WERI-Rb-1 (cell line): ENCODE results near the gene CRAT.

Experiments used
- DNase-seq: peaks from one replicate; pipeline ENCODE4 v3.0.0-alpha.2; 2020
- H3K27ac ChIP-seq: fragments of 250-450 bp; sonication (Bioruptor Pico); 2 replicates; pipeline ENCODE4 v1.5.1; 2020; ENCODE audit warnings: mild to moderate bottlenecking, moderate library complexity
- H3K27me3 ChIP-seq: fragments of 250-450 bp; sonication (Bioruptor Pico); 2 replicates; pipeline ENCODE4 v1.5.1; 2021; ENCODE audit warnings: mild to moderate bottlenecking, low read depth, moderate library complexity; ENCODE audit not compliant: insufficient read depth, severe bottlenecking
- H3K36me3 ChIP-seq: fragments of 250-450 bp; sonication (Bioruptor Pico); 2 replicates; pipeline ENCODE4 v1.5.1; 2020; ENCODE audit warnings: mild to moderate bottlenecking, moderate library complexity
- H3K4me3 ChIP-seq: 2 replicates; pipeline ENCODE4 v1.5.1; 2011; ENCODE audit warnings: low read depth, mild to moderate bottlenecking, control low read depth, low read length
- H3K9me3 ChIP-seq: fragments of 250-450 bp; sonication (Bioruptor Pico); 2 replicates; pipeline ENCODE4 v1.5.1; 2021; ENCODE audit warnings: mild to moderate bottlenecking, moderate library complexity; ENCODE audit not compliant: severe bottlenecking
- TF ChIP-seq, protein P1 (sequence below): IDR thresholded peaks from 2 replicates; pipeline ENCODE4 v1.5.1; 2011; ENCODE audit warnings: low read depth, mild to moderate bottlenecking, control low read depth, inconsistent platforms, low read length

The CRAT gene

DNA sequence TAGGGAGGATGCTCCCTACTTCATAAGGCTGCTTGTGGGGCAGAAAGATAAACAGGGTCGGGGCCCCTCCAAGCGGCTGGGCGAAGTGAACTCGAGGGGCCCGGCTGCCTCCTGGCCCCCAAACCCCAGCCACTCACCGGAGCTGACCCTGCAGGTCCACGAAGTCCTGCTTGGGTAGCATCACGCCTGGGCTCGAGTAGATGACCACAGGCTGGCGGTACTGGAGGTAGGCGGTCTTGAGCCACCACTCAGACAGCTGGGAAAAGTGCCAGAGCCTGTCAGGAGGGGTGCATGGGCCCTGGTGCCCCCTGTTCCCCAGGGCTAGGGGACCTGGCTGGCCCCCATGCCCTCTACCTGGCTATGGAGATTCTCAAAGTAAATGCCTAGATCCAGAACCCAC, 6.5 kb downstream of the CRAT start:
- no peak for DNase-seq
- no peaks in the 10 kb centered on the region for H3K9me3 ChIP-seq
- TF ChIP-seq, protein P1, sequence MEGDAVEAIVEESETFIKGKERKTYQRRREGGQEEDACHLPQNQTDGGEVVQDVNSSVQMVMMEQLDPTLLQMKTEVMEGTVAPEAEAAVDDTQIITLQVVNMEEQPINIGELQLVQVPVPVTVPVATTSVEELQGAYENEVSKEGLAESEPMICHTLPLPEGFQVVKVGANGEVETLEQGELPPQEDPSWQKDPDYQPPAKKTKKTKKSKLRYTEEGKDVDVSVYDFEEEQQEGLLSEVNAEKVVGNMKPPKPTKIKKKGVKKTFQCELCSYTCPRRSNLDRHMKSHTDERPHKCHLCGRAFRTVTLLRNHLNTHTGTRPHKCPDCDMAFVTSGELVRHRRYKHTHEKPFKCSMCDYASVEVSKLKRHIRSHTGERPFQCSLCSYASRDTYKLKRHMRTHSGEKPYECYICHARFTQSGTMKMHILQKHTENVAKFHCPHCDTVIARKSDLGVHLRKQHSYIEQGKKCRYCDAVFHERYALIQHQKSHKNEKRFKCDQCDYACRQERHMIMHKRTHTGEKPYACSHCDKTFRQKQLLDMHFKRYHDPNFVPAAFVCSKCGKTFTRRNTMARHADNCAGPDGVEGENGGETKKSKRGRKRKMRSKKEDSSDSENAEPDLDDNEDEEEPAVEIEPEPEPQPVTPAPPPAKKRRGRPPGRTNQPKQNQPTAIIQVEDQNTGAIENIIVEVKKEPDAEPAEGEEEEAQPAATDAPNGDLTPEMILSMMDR: no peak
- H3K4me3 ChIP-seq: no peak overlapping the region
- H3K27ac ChIP-seq: no peak overlapping the region
- no peaks in the 10 kb centered on the region for H3K27me3 ChIP-seq
- no peaks in the 10 kb centered on the region for H3K36me3 ChIP-seq

DNA sequence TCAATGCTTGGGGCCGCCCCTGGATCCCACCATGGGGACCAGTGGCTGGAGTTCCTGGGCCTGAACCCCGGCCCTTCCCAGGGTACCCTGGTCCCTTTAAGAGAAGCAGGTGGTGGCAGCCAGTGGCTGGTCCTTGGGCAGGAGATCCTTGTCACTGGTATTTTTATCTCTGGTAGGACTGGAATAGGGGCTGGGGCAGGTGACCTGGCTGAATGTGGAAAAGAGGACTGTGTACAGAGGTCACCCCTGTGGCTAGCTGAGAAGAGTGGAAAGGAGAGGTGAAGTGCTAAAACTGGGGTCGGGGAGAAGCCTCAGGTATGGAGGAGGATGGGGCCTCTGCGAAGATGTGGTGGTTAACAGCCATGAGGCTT, 7.0 kb downstream of the CRAT start:
- Histone ChIP-seq H3K27ac (no peak overlapping the region; the same call in 1 of the 2 replicates), H3K36me3 (no peaks in the 10 kb centered on the region), H3K9me3 (no peaks in the 10 kb centered on the region), H3K4me3 (no peak overlapping the region), H3K27me3 (no peaks in the 10 kb centered on the region)
- DNase-seq: no peak
- TF ChIP-seq, protein P1: no peak

DNA sequence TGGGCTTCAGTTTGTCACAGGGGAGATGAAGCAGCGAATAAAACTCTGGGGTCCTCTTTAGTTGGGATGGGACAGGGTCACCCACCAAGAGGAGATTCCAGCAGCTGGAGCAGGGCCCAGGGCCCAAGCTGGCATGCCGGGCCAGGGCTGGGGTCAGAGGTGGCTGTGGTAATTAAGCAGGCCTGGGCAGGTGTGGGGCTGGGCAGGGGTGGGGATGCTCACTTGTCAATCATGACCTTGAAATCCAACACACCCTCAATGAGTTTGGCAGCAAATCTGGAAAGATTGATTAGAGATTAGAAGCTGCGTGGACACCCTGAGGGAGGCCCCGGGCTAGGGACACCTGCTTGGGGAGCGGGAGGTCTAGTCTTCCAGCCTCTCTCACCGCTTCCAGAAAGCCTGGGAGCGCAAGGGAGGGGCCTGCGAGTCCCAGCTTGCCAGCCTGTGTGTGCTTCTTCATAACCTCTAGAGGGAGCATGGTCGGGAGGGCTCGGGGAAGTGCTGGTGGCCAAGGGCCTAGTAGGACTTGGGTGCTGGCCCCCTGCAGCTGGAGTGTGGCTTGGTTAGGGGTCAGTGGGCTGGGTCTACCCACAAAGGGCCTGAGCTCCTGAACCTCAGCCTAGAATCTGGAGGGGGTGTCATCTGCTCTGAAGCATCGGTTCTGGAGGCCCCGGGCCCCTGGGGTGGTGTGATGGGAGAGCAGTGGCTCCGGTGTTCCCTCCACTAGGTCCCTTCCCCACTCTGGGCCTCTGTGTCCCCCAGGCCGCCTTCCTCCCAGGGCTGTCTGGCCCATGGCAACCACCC, 7.6 kb downstream of the CRAT start:
- H3K4me3 ChIP-seq: no peak overlapping the region
- H3K27me3 ChIP-seq: no peaks in the 10 kb centered on the region
- DNase-seq: peak; percentile 90
- no peaks in the 10 kb centered on the region for H3K9me3 ChIP-seq
- no peak overlapping the region; the same call in 1 of the 2 replicates for H3K27ac ChIP-seq
- TF ChIP-seq, protein P1: peak; percentile 96
- H3K36me3 ChIP-seq: no peaks in the 10 kb centered on the region

DNA sequence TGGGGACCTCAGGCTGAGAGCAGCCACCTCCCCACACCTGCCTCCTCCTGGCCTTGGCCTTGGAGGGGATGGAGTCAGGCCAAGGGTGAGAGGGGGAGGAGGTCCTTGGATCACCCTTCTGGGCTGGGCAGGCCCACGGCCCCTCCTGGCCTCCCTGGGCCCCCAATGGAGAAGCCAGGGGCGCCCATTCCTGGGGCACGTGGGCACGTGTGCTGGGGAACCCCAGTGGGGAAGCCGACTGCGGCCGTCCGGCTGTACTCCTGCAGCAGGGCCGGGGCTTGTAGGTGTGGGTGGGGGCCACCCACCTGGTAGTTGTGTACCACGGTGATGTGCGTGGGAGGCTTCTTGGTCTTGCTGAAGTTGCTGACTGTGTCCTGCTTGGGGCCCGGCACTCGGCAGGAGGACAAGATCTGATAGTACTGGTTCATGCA, 8.5 kb downstream of the CRAT start:
- DNase-seq: no peak
- no peak overlapping the region for H3K4me3 ChIP-seq
- H3K27me3 ChIP-seq: no peaks in the 10 kb centered on the region
- no peaks in the 10 kb centered on the region for H3K36me3 ChIP-seq
- TF ChIP-seq, protein P1: no peak
- no peaks in the 10 kb centered on the region for H3K9me3 ChIP-seq
- no peak overlapping the region for H3K27ac ChIP-seq

DNA sequence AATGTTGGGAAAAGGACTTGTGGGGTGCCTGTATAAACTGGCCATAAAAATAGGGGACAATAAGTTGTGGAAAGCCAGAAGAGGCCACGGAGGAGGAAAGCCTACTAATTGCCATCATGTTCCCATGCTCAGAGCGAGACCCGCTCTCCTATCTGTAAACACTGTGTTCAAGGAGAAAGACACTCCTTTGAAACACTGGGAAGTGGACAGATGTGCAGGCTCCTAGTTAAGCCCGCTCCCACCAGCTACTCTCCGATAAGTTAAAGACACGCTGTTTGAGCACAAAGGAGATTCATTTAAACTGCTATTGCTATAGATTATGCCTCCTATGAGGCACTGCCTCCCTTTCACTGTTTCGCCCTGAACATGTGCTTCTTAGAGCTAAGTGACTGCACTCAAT, 9.3 kb downstream of the CRAT start:
- no peak for DNase-seq
- H3K4me3 ChIP-seq: no peak overlapping the region
- TF ChIP-seq, protein P1: no peak
- no peak overlapping the region; the same call in 1 of the 2 replicates for H3K27ac ChIP-seq
- H3K36me3 ChIP-seq: peaks cover 5% of the 10 kb centered on the region; the same call in 1 of the 2 replicates
- no peaks in the 10 kb centered on the region for H3K9me3 ChIP-seq
- no peaks in the 10 kb centered on the region for H3K27me3 ChIP-seq
